Choroid plexus epithelial cell (primary cell): ENCODE measurements around the gene AJAP1.

Experiments used
- DNase-seq: peaks from one replicate; pipeline ENCODE4 v3.0.0-alpha.2; 2010; ENCODE audit warnings: low read depth
- H3K4me3 ChIP-seq: 2 replicates; pipeline ENCODE4 v1.5.1; 2011; ENCODE audit warnings: low read depth, mild to moderate bottlenecking, control low read depth, low read length, moderate library complexity
- CTCF ChIP-seq: conservative IDR thresholded peaks from 2 replicates; pipeline ENCODE4 v1.5.1; 2011; ENCODE audit warnings: low read depth, mild to moderate bottlenecking, control low read depth, inconsistent platforms, low read length, moderate library complexity

AJAP1 gene

DNA sequence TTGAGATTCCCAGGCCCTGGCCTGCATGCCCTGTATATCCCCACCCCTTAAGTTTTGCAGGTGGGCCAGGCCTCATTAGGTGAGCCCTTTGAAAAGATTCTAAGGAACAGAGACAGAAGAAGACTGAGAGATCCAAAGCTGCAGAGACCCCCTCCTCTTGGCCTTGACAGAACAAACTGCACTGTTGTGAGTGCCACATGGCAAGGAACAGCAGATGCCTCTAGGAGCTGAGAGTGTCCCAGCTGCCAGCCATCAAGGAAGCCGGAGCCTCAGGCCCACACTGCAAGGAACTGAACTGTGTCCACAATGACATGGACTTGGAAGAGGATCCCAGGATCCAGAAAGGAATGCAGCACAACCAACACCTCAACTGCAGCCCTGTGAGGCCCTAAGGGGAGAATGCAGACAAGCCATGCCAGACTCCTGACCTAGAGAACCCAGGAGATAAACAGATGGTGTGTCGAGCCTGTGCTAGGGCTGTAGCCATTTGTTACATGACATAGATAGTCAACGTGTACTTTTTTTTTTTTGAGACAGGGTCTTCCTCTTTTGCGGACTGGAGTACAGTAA lies 182.7 kb downstream of the AJAP1 start:
- no peak for DNase-seq
- TF ChIP-seq CTCF, result no peak
- H3K4me3 ChIP-seq, result no peak overlapping the region

- no peak overlapping the region for H3K4me3 ChIP-seq
- DNase-seq, result no peak
- no peak for TF ChIP-seq CTCF
Measured at GRCh38 chr1:4837752-4838151, 183.3 kb downstream of the AJAP1 start.

- no peak for TF ChIP-seq CTCF
Measured at GRCh38 chr1:4838231-4838630, 183.8 kb downstream of the AJAP1 start.

More at GRCh38 chr1:4838231-4838630, 183.8 kb downstream of the AJAP1 start:
- H3K4me3 ChIP-seq, result no peak overlapping the region
- no peak for DNase-seq
